Right kidney (tissue), 1 donor: ENCODE results near the gene CYP26A1.
"Not testable (repeated sequence)": the region's sequence is repeated elsewhere in the genome, so short reads cannot be mapped to it uniquely, and the experiment has no call there.

Experiments
- DNase-seq: peaks from one replicate; pipeline ENCODE4 v3.0.0-alpha.2; 2016

Gene CYP26A1

DNA sequence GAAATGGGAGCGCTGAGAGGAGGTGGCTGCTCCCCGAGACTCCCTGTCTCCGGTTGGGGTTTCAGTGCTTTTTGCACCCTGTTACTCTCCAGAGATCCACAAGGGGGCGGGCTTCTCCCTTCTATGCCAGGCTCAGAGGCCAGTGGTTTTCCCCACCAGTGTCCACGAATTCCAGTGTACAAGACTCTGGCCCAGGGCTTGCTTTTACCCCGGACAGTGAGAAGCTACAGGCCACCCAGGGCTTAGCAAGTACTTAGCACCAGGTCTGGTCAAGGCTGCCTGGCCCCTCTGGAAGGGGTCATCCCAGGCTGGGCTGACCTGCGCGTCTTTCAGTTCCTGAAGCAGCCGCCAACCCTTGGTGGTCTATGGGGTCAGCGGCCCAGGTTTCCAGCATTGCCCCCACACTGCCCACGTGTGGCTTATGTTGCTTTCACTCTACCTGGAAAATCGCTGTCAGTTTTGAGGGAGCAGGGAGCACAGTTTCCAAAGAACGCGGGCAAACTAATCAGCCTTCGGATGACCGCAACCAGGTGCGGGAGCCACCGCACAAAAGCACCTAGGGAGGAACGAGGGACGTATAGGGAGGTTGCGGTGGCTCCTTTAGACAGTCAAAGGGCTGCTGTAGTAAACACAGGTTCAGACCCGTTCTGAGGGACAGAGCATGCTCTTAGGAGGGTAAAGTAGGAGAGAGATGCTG lies 6.8 kb downstream of the CYP26A1 start:
- no peak for DNase-seq

DNA sequence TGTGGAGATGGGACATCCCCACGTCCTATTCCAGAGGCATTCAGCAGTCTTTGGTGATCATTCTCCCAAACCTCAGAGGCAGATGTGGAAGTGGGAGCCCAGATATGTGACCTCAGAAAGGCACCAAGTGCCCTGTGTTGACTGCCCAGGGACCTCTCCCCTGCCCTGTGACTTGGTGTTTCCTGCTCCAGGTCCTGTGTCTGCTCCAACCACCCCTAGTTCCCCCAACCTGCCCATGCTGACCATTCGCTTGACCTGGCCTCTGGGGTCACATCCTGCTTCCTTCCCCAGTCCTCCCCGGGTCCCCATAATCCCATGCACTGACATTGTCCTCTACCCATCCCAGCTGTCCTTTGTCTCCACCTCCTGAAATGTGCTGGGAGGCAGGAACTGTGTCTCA lies 7.6 kb downstream of the CYP26A1 start:
- DNase-seq: no peak

DNA sequence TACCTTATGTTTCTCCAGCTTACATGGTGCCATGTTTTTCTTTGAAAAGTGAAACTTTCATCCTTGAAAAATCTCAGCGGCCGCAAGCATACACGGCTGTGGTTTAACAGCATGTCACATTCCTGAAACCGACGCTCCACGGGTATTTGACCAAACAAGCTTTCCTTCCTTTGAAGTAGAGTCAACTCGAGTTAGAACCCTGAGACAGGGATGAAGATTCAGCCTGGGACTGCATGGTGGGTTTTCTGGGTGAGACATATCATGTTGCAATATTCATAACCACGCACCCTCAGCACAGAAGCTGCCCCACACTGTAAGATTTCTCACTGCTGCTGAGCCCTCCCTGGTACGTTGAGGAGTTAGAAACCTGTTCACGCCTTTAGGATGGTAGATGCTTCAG lies 8.1 kb downstream of the CYP26A1 start:
- DNase-seq: no peak

DNA sequence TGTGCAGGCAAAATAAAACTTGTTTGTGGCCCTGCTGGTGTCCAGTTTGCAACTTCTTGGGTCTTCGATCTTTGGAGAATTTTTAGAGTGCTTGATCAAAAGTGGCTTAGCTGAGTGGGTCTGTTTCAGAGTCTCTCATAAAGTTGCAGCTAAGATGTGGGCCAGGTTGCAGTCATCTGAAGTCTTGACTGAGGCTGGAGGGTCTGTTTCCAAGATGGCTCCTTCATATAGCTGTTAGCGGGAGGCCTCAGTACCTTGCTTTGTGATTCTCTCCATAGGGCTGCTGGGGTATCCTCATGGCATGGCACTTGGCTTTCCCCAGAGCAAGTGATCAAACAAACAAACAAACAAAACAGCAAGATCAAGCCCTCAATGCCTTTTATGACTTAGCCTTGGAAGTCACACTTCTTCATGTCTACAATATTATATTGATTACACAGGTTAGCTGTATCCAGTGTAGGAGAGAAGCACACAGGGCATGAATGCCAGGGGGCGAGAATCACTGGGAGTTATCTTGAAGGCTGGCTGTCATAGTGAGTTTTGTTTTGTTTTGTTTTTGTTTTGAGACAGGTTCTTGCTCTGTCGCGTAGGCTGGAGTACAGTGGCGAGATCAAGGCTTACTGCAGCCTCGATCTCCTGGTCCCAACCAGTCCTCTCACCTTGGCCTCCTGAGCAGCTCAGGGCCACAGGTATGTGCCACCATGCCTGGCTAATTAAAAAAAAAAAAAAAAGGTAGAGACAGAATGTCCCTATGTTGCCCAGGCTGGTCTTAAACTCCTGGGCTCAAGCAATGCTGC lies 10.2 kb downstream of the CYP26A1 start:
- DNase-seq: no peak

DNA sequence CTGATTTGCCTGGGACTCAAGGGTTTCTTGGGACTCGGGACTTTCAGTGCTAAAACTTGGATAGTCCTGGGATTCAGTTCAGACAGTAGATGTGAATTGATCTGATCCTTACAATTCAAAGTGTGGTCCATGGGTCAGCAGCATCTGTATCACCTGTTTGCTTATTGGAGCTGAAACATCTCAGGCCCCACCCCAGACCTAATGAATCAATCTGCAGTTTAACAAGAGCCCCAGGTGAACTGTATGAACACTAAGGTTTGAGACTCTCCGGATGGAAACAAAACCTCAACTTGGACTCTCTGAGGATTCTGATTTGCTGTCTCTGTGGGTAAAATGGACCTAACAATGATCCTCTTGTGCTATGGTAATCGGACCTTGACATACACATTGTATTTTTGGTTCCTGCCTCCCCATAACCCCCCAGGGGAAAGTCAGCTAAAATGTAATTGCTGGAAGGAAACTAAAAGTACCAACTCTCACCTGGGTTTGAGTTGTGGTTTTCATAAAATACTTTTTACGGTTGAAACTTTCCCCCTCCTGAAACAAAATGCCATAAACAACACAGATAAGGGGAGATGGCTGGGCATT lies 11.7 kb downstream of the CYP26A1 start:
- DNase-seq: no peak

DNA sequence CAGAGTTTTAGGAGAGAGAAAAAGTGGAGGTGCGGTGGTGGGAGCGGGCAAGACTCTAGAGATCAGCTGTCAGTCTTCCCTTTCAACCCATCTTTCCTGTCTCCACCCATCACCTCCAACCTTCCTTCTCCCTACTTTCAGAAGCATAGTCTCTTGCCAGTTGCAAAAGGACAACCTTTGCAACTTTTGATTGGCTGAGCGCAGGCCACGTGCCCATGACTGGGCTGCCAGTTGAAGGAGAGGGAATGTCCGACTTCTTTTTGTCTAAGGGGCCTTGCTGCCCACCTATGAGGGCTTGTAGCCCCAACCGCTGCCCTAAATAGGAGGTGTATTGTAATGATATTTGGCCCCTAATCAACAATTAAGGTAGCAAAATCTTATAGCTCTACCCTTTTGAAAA lies 12.6 kb downstream of the CYP26A1 start:
- no peak for DNase-seq

DNA sequence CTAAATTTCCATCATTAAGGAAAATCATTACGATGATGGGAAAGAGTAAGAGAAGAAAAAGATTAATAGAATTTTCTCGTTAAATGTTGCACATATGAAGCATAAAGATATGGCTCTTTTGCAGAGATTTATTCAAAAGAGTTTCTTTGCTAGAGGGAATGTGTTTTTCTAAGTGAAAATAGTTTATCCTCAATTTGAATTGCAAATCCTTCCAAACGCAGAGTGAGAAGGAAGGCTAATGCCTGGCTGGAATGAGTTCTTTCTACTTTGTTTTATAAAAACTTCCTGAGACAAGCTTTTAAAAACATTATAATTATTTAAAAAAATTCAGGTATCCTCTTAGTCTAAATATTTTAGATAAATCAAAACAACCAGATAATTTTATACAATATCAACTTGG lies 14.2 kb downstream of the CYP26A1 start:
- no peak for DNase-seq

DNA sequence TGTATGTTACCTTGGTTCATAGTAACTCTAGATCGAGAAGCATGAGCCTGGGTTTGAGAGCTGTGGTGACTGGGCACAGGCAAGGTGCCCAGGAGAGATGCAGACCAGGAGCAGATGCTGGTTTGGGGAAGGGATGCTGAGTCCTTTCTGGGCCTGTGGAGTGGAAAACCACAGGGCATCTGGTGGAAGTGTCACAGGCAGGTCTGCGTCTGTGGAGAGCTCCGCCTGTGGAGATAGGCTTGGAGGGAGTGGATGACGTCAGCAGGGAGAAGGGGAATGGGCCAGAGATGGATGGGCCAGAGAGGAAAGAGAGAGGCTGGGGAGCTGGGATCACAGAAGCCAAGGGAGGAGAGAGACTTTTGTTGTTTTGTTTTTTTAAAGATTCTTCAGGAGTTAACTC lies 14.8 kb downstream of the CYP26A1 start:
- DNase-seq: no peak

DNA sequence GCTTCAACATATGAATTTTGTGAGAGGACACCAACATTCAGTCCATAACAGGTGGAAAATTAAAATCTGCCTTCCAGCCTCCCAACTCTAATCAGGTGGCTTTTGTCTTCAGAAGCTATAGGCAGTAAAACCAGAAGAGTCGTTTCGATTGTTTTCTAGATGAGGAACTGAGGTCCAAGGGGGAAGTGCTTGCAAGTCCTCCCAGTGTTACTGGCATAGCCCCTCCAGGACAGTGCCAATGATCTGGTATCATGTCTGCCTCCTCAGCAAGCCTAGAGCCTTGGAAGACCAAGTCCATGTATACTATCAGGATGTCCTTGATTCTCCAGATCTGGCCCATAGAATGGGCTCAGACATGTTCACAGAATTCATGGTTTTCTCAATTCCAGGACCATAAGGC lies 16.9 kb downstream of the CYP26A1 start:
- no peak for DNase-seq

DNA sequence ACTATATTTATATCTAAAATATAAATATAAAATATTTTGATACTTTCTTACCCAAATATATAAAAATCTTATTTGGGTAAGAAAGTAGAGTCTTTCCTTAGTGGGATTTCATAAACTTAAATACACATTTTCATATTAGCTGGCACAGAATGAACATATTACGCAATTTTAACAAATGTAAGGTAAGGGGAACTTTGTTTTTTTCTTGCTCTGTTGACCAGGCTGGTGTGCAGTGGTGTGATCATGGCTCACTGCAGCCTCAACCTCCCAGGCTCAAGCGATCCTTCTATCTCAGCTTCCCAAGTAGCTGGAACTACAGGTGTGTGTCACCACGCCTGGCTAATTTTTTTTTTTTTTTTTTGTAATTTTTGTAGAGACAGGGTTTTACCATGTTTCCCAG lies 18.3 kb downstream of the CYP26A1 start:
- no peak for DNase-seq

DNA sequence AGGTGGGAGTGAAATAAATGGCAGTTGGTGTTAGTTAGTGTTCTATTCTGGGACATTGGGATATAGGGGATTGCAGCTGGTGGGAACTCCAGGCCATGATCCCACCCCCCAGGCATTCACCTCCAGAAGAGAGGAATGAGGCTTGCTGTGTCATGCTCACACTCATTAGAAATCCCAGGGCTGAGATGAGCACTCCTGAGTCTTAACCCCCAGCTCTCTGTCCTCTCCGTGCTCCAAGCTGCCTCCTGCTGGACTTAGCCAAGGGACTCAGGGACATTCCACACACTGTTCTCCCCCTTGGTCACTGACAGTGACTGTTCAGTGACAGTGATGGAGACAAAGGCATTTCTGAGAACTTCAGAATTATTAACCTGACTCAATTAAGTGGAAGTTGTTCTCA lies 21.5 kb downstream of the CYP26A1 start:
- no peak for DNase-seq

DNA sequence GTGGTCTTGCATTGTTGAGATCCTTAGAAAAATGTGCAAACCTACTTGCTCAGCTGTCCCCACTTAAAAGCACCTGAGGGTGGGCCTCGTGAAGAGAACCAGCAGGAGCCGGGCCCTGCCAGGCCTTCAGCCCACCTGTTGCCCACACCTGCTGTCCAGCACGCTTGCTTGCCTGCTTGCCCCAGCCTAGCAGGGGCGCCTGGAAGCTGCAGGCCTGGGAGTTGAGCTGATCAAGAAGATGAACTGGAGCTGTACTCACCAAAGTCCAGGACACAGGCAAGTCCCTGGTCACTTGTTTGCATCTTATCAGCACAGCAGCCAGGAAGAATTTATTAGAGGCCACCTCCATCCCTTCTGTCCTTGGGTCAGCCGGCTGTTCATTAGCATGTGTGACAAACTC lies 23.2 kb downstream of the CYP26A1 start:
- DNase-seq: no peak

DNA sequence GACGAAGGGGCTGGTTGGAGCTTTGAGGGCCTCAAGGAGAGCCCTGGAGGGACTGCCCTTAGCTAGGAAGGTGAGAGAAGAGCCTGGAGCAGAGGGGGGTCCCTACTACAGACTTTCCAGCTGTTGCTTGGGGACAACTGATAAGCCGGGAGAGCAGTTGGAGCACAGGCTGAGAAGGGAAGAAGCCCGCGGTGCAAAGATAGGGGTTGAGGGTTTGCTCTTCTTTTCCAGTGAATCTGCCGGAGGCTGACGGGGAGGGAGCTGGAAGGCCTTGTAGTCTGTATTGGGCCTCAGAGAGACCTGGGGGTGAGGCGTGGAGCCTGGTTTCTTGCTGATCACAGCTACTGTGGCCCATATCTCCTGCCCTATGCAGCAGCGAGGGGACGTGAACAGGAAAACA lies 23.7 kb downstream of the CYP26A1 start:
- DNase-seq: no peak

DNA sequence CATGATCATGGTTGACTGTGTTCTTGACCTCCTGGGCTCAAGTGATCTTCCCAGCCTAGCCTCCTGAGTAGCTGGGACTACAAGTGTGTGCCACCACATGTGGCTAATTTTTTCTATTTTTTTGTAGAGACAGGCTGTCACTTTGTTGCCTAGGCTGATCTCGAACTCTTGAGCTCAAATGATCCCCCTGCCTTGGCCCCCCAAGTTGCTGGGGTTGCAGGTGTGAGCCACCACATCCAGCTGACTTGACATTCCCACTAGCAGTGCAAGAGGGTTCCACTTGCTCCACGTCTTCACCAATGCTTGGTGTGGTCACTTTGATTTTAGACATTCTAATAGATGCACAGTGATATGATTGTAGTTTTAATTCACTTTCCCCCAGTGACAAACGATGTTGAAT lies 25.1 kb downstream of the CYP26A1 start:
- DNase-seq: no peak

DNA sequence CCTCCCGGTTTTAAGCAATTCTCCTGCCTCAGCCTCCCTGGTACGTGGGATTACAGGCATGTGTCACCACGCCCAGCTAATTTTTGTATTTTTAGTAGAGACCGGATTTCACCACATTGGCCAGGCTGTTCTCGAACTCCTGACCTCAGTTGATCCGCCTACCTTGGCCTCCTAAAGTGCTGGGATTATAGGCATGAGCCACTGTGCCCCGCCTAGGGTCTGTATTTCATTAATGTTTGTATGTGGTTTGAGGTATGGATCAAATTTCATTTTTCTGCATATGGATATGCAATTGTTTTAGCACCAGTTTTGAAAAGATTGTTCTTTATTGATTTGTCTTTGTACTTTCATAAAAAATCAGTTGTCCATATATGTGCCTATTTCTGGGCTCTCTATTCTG lies 26.0 kb downstream of the CYP26A1 start:
- DNase-seq: no peak

DNA sequence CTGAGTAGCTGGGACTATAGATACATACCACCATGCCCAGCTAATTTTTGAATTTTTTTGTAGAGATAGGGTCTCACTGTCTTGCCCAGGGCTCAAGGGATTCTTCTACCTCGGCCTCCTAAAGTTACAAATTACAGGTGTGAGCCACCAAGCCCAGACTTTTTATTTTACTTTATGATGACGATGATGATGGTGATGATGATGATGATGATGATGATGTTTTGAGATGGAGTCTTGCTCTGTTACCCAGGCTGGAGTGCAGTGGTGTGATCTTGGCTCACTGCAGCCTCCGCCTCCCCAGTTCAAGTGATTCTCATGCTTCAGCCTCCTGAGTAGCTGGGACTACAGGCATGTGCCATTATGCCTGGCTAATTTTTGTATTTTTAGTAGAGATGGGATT lies 27.5 kb downstream of the CYP26A1 start:
- DNase-seq: not testable (repeated sequence)

DNA sequence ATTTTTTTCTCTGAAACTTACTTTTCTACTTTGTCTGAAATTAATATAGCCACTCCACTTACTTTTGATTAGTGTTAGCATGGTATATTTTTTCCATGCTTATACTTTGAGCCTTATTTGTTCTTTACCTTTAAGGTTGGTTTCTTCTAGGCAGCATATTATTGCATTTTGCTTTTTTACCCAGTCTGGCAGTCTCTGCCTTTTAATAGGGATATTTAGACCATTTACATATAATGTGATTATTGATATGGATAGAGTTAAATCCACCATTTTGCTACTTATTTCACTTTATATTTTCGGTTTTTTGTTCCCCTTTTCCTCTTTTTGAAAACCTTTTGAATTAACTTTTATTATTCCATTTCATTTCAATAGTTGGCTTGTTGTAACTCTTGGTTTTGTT lies 30.3 kb downstream of the CYP26A1 start:
- DNase-seq: no peak

DNA sequence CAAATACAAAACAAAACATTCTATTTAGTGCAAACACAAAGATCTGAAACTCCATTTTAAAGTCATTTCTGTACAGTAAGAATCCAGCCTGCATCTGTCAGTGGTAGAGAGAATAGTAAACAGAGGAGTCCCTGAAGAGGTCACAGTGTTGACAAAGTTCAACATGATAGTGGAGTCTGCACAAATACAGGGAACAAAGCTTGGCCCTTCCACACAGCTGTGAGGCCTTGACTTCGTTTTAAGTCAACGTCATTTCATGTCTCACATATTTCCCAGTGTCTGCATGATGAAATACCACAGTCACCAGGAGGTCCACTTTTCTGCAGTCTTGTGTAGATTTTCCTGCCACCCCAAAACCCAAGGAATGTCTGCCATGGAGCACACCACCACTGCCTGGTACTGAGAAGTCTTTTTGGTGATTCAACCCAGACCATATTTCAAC lies 33.0 kb downstream of the CYP26A1 start:
- DNase-seq: no peak

DNA sequence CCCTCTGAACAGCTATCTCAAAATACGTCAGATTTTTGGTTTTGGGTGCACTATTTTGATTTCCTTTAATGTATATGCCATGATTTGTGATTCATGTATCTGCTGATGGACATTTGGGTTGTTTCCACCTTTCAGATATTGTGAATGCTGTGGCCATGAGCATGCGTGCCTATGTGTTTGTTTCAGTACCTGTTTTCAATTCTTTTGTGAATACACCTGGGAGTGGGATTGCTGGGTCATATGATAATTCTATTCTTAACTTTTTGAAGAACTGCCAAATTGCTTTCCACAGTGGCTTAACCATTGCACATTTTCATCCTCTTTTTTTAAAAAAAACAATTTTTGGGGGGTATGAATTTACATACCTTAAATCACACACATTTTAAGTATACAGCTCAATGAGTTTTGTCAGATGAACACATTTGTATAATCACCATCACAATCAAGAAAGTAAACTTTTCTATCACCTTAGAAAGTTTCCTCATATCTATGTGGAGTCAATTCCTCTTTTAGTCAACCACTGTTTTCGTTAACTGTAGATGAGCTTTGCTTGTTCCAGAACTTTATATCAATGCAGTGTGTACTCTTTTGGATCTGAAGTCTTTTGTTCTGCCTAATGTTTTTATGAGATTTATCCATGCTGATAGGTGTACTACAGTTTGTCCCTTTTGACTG lies 36.9 kb downstream of the CYP26A1 start:
- DNase-seq: no peak

DNA sequence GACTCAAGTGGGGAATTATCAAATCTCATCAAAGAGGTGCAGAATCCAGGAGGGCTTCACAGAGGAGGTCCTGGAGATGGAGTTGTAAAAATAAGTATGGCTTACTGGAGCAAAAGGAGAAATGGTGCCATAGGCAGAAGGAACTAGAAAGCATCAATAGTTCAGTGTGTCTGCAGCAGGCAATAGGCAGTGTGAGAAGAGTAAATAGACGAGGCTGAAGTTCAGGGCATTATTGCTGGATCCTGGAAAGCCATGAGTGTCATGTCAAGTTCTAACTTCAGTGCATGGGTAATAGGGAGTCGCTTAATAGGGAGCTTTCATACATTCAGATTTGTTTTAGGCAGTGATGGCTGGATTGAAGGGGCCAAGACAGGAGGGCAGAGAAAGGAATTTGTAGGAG lies 39.3 kb downstream of the CYP26A1 start:
- no peak for DNase-seq

DNA sequence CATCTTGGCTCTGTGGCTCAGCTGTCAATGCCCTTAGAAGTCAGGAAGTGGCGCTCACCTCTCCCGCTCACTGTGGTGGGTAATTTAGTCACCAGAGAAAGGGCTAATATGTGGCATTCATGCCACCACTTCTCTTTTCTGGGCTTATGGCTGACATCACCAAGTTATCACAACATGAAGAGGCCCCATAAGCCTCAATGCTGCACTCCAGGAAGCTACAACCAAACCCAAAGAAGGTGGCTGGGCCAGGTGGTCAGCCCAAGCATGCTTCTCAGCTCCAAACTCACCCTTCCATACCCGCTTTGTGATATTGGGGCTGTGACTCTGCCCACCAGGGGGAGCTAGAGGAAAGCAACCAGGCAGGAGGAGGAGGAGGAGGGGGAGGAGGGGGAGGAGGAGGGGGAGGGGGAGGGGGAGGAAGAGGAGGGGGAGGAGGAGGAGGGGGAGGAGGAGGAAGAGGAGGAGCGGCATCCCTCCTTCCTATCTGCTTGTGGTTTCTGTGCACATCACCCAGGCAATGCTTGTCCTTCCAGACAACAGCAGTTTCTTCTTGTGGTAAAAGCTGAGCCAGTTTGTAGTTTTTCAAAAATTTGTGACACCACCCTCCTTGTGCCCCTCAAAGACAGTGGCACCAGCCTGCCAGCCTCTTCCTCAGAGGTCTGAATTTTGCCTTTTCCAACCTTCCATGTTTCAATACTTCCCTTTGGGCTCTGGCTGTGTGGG lies 42.1 kb downstream of the CYP26A1 start:
- DNase-seq: no peak

DNA sequence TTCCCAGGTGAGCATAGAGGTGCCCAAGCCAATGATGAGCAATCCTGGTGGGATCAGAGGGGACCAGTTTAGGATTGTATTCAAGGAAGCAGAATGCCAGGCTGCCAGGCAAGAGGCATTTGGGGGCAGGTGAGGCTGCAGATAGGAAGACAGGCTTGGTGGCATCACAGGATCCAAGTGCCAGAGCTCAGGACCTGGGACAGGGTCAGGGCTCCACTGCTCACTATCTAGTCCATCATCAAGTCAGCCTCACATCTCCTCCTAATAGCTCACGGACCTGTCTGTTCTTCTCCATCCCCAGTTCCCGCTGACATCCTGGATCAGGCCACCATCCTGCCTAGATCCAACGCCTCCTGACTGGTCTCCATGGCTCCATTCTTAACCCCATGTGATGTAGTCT lies 47.6 kb downstream of the CYP26A1 start:
- DNase-seq: no peak

DNA sequence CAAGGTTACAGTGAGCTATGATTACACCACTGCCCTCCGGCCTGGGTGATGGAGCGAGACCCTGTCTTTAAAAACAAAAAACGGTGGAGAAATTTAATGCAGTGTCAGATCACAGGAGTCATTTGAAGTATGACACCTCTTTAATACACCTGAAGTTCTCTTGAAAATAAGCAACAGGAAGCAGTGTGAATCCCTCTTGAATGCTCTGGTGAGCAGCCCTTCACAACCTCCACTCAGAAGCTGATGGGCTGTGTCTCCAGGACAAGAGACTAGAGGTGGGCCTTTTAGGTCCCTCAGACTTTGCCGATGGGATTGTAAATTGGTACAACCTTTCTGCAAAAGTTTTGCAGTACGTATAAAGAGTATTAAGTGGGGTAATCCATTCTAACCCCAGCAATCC lies 50.1 kb downstream of the CYP26A1 start:
- DNase-seq: no peak
